ENCODE measurements around the gene TTYH3. TPM values are rescaled to one million over a fixed set of nuclear protein-coding genes. Genes with fewer than 3 reads are reported as not detected.

The TTYH3 gene
- total RNA-seq, 3 donors from 2014 or later (not counting 1 experiment from before 2014, with no cell fraction given) = 38.3 to 47.1 (median 42.4) TPM

DNA sequence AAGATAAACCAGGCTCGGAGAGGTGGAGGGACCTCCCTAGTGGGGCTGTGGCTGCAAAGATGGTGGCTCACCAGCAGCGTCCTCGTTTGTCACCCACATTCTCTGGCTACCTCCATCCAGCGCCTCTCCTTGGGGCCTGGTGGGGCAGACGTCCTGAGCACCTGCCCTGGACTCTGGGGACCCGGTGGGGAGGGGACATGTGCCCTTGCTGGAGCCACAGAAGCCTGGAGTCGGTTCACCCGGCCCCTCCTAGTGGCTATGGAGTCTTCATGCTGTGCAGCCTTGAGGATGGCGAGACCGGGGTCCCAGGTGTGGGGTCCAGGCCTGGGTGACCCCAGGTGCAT is 14.5 kb downstream of the TTYH3 start:
- Histone ChIP-seq H3K27me3 (ENCODE audit: control insufficient read depth, insufficient read depth, low read length) (no peaks in the 10 kb centered on the region), H3K9me3 (ENCODE audit: control insufficient read depth, insufficient read depth, low read length) (no peaks in the 10 kb centered on the region), H3K4me1 (ENCODE audit: control insufficient read depth, insufficient read depth, low read length) (peaks cover 39% of the 10 kb centered on the region), H3K27ac (ENCODE audit: low read length) (no peak overlapping the region), H3K4me3 (ENCODE audit: low read length) (no peak overlapping the region), H3K36me3 (ENCODE audit: control insufficient read depth, insufficient read depth, low read length) (peaks cover 2% of the 10 kb centered on the region)
- 81% methylated on average over 10 of the region's 10 CpGs for WGBS (ENCODE audit: insufficient coverage)
- Mint-ChIP-seq H3K27me3 (ENCODE audit: low read depth in 2 of 2) (no peaks in the 10 kb centered on the region), H3K36me3 (no peaks in the 10 kb centered on the region), H3K4me3 (peak overlapping the region; percentile 6), H3K27ac (peak overlapping the region in 1 of 2 donors; percentile 88), H3K4me1 (peaks cover 15 to 38% of the 10 kb centered on the region in 2 donors), H3K9me3 (no peaks in the 10 kb centered on the region)
- TF ChIP-seq, protein P1, sequence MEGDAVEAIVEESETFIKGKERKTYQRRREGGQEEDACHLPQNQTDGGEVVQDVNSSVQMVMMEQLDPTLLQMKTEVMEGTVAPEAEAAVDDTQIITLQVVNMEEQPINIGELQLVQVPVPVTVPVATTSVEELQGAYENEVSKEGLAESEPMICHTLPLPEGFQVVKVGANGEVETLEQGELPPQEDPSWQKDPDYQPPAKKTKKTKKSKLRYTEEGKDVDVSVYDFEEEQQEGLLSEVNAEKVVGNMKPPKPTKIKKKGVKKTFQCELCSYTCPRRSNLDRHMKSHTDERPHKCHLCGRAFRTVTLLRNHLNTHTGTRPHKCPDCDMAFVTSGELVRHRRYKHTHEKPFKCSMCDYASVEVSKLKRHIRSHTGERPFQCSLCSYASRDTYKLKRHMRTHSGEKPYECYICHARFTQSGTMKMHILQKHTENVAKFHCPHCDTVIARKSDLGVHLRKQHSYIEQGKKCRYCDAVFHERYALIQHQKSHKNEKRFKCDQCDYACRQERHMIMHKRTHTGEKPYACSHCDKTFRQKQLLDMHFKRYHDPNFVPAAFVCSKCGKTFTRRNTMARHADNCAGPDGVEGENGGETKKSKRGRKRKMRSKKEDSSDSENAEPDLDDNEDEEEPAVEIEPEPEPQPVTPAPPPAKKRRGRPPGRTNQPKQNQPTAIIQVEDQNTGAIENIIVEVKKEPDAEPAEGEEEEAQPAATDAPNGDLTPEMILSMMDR (IDR thresholded peaks at IDR 0.05) = no peak
- ATAC-seq (no peak), DNase-seq (no peak)
- intact Hi-C loops (cut with micrococcal nuclease) = no loop called here

DNA sequence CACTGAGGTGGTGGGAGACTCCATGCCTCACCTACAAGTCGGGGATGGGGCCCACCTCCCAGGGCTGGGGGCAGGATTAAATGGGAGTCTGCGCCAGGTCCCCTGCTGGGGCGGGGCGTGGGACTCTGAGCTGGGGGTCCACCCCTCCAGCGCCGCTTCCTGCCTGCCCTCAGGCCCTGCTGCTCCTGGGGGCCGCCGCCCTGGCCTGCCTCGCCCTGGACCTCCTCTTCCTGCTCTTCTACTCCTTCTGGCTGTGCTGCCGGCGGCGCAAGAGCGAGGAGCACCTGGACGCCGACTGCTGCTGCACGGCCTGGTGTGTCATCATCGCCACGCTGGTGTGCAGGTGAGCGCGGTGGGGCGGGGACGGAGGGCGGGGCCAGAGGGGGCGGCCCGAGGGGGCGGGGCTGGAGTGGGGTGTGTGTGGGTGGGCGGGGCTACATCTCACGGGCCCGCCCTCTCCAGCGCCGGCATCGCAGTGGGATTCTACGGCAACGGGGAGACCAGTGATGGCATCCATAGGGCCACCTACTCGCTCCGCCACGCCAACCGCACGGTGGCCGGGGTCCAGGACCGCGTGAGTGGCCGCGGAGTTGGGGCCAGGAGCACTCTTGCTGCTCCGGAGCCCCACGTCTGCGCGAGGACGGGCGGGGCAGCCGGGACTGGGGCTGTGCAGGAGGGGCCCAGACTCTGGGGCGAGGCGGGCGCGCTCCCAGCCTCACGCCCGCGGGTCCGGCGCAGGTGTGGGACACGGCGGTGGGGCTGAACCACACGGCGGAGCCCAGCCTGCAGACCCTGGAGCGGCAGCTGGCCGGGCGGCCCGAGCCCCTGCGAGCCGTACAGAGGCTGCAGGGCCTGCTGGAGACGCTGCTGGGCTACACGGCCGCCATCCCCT is 15.1 kb downstream of the TTYH3 start:
- Histone ChIP-seq H3K36me3 (ENCODE audit: control insufficient read depth, insufficient read depth, low read length) (peaks cover 2% of the 10 kb centered on the region), H3K4me3 (ENCODE audit: low read length) (no peak overlapping the region), H3K4me1 (ENCODE audit: control insufficient read depth, insufficient read depth, low read length) (peaks cover 32% of the 10 kb centered on the region), H3K9me3 (ENCODE audit: control insufficient read depth, insufficient read depth, low read length) (no peaks in the 10 kb centered on the region), H3K27me3 (ENCODE audit: control insufficient read depth, insufficient read depth, low read length) (no peaks in the 10 kb centered on the region), H3K27ac (ENCODE audit: low read length) (no peak overlapping the region)
- H3K9me3 Mint-ChIP-seq = no peaks in the 10 kb centered on the region
- H3K4me3 Mint-ChIP-seq = no peak overlapping the region
- no peaks in the 10 kb centered on the region for H3K36me3 Mint-ChIP-seq
- no peak for DNase-seq
- H3K27me3 Mint-ChIP-seq (ENCODE audit: low read depth in 2 of 2) = no peaks in the 10 kb centered on the region
- ATAC-seq = no peak
- H3K27ac Mint-ChIP-seq = no peak overlapping the region
- WGBS (ENCODE audit: insufficient coverage) = 95% methylated on average over 68 of the region's 73 CpGs
- TF ChIP-seq, protein P1 (IDR thresholded peaks at IDR 0.05) = no peak
- H3K4me1 Mint-ChIP-seq = peaks cover 15 to 38% of the 10 kb centered on the region in 2 donors
- intact Hi-C loops (cut with micrococcal nuclease) = no loop called here

DNA sequence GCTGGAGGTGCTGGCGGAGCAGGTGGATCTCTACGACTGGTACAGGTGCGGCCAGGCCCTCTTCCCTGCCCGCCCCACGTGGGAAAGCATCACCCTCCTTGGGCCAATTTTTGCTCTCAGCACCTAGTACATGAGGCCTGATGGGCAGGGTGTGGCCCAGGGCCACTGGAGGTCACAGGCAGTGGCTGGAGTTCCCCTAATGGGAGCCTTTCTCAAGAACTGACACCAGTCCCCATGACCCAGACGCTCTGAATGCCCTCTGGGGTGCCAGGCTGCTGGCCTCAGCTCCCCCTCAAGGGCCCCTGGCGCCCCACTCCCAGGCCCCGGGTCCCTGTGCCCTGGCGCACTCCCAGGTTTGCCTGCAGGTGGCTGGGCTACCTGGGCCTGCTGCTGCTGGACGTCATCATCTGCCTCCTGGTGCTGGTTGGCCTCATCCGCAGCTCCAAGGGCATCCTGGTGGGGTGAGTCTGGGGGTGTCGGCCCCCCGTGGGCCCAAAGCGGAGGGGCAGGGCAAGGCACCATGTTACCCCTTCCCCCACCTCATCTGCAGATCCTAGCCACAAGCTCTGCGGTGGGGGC is 15.9 kb downstream of the TTYH3 start:
- Histone ChIP-seq H3K4me1 (ENCODE audit: control insufficient read depth, insufficient read depth, low read length) (peaks cover 31% of the 10 kb centered on the region), H3K9me3 (ENCODE audit: control insufficient read depth, insufficient read depth, low read length) (no peaks in the 10 kb centered on the region), H3K27me3 (ENCODE audit: control insufficient read depth, insufficient read depth, low read length) (no peaks in the 10 kb centered on the region), H3K27ac (ENCODE audit: low read length) (no peak overlapping the region), H3K36me3 (ENCODE audit: control insufficient read depth, insufficient read depth, low read length) (peaks cover 2% of the 10 kb centered on the region), H3K4me3 (ENCODE audit: low read length) (no peak overlapping the region)
- Mint-ChIP-seq H3K27ac (peak overlapping the region in 1 of 2 donors; percentile 53), H3K36me3 (no peaks in the 10 kb centered on the region), H3K4me1 (peaks cover 15 to 44% of the 10 kb centered on the region in 2 donors), H3K4me3 (no peak overlapping the region), H3K9me3 (no peaks in the 10 kb centered on the region), H3K27me3 (ENCODE audit: low read depth in 2 of 2) (no peaks in the 10 kb centered on the region)
- ATAC-seq (no peak), DNase-seq (no peak)
- intact Hi-C loops (cut with micrococcal nuclease) = no loop called here
- TF ChIP-seq, protein P1 (IDR thresholded peaks at IDR 0.05) = no peak
- 96% methylated on average over 14 of the region's 15 CpGs for WGBS (ENCODE audit: insufficient coverage)
